SK-N-MC (cell line): Measurements from ENCODE around the gene CHST10.

ENCODE experiments used
- DNase-seq: peaks from one replicate; pipeline ENCODE4 v3.0.0-alpha.2; 2011; ENCODE audit warnings: low read depth, low spot score
- H3K27ac ChIP-seq: fragments of 200-600 bp; sonication (generic); 2 replicates; pipeline ENCODE4 v1.5.1; 2016; ENCODE audit warnings: mixed run types
- H3K36me3 ChIP-seq: fragments of 200-600 bp; sonication (generic); 2 replicates; pipeline ENCODE4 v1.6.1; 2017; ENCODE audit warnings: antibody characterized with exemption, low read length, mixed read lengths; ENCODE audit not compliant: insufficient read depth
- H3K4me3 ChIP-seq: fragments of 200-600 bp; sonication (generic); 2 replicates; pipeline ENCODE4 v1.5.1; 2016
- H3K9ac ChIP-seq: fragments of 200-600 bp; sonication (generic); 2 replicates; pipeline ENCODE4 v1.8.0; 2017; ENCODE audit warnings: mixed run types, mixed read lengths; ENCODE audit not compliant: insufficient read length
- H3K9me3 ChIP-seq: fragments of 200-600 bp; sonication (generic); 2 replicates; pipeline ENCODE4 v1.6.1; 2017; ENCODE audit warnings: low read depth, mild to moderate bottlenecking, antibody characterized with exemption, low read length, moderate library complexity, mixed read lengths
- EZH2 ChIP-seq: fragments of 200-600 bp; sonication (generic); IDR thresholded peaks from one replicate; pipeline ENCODE4 v1.6.1; 2017; ENCODE audit warnings: antibody characterized with exemption
- FOXP2 ChIP-seq: optimal IDR thresholded peaks from 2 replicates; pipeline ENCODE3; 2011; ENCODE audit warnings: mild to moderate bottlenecking, moderate library complexity; ENCODE audit not compliant: insufficient read depth; ENCODE audit errors: extremely low read length, control extremely low read depth
- POLR2AphosphoS5 ChIP-seq: IDR thresholded peaks from 2 replicates; pipeline ENCODE4 v1.6.1; 2012; ENCODE audit warnings: mild to moderate bottlenecking, low read depth, low read length, borderline replicate concordance

The CHST10 gene

GRCh38 chr2:100427627-100428258, 10.3 kb upstream of the CHST10 start:
- H3K36me3 ChIP-seq, result no peaks in the 10 kb centered on the region
- H3K9ac ChIP-seq, result no peak overlapping the region
- H3K27ac ChIP-seq, result no peak overlapping the region
- no peak overlapping the region for H3K4me3 ChIP-seq
- TF ChIP-seq FOXP2, result no peak
- no peak for DNase-seq
- H3K9me3 ChIP-seq, result no peaks in the 10 kb centered on the region

GRCh38 chr2:100427111-100427510, 9.6 kb upstream of the CHST10 start:
- H3K9me3 ChIP-seq, result no peaks in the 10 kb centered on the region
- DNase-seq, result no peak
- no peak overlapping the region for H3K4me3 ChIP-seq
- no peak overlapping the region for H3K9ac ChIP-seq
- H3K36me3 ChIP-seq, result no peaks in the 10 kb centered on the region
- no peak for TF ChIP-seq POLR2AphosphoS5
- no peak for TF ChIP-seq EZH2
- TF ChIP-seq FOXP2, result no peak
- no peak overlapping the region for H3K27ac ChIP-seq

- H3K9me3 ChIP-seq, result no peaks in the 10 kb centered on the region
- H3K4me3 ChIP-seq, result no peak overlapping the region
- H3K27ac ChIP-seq, result no peak overlapping the region
- no peak for DNase-seq
- H3K9ac ChIP-seq, result no peak overlapping the region
- TF ChIP-seq POLR2AphosphoS5 (no peak), FOXP2 (no peak), EZH2 (no peak)
- H3K36me3 ChIP-seq, result no peaks in the 10 kb centered on the region
Measured at GRCh38 chr2:100426384-100426720, 8.9 kb upstream of the CHST10 start.

- Histone ChIP-seq H3K4me3 (no peak overlapping the region), H3K9me3 (no peaks in the 10 kb centered on the region), H3K9ac (no peak overlapping the region), H3K27ac (no peak overlapping the region), H3K36me3 (no peaks in the 10 kb centered on the region)
- DNase-seq, result no peak
- TF ChIP-seq EZH2, result no peak
- TF ChIP-seq FOXP2, result no peak
- TF ChIP-seq POLR2AphosphoS5, result no peak
Measured at GRCh38 chr2:100425573-100426383, 8.3 kb upstream of the CHST10 start.

GRCh38 chr2:100425107-100425506, 7.6 kb upstream of the CHST10 start:
- TF ChIP-seq FOXP2 (no peak), POLR2AphosphoS5 (no peak), EZH2 (no peak)
- H3K27ac ChIP-seq, result no peak overlapping the region
- no peak overlapping the region for H3K4me3 ChIP-seq

GRCh38 chr2:100424277-100424875, 6.9 kb upstream of the CHST10 start:
- DNase-seq, result no peak
- H3K27ac ChIP-seq, result no peak overlapping the region
- H3K36me3 ChIP-seq, result no peaks in the 10 kb centered on the region
- no peak overlapping the region for H3K4me3 ChIP-seq
- H3K9ac ChIP-seq, result no peak overlapping the region
- no peaks in the 10 kb centered on the region for H3K9me3 ChIP-seq
- TF ChIP-seq POLR2AphosphoS5 (no peak), FOXP2 (no peak), EZH2 (no peak)

More at GRCh38 chr2:100425107-100425506, 7.6 kb upstream of the CHST10 start:
- DNase-seq, result no peak
- no peak overlapping the region for H3K9ac ChIP-seq
- H3K9me3 ChIP-seq, result no peaks in the 10 kb centered on the region
- H3K36me3 ChIP-seq, result no peaks in the 10 kb centered on the region

- no peak overlapping the region for H3K4me3 ChIP-seq
- H3K36me3 ChIP-seq, result no peaks in the 10 kb centered on the region
- H3K9me3 ChIP-seq, result no peaks in the 10 kb centered on the region
- no peak overlapping the region for H3K9ac ChIP-seq
- no peak overlapping the region for H3K27ac ChIP-seq
- TF ChIP-seq POLR2AphosphoS5 (no peak), EZH2 (no peak), FOXP2 (no peak)
- DNase-seq, result no peak
Measured at GRCh38 chr2:100423631-100424030, 6.2 kb upstream of the CHST10 start.

GRCh38 chr2:100422320-100423055, 5.0 kb upstream of the CHST10 start:
- no peak overlapping the region for H3K27ac ChIP-seq
- H3K9me3 ChIP-seq, result no peaks in the 10 kb centered on the region
- TF ChIP-seq FOXP2 (no peak), EZH2 (no peak), POLR2AphosphoS5 (no peak)
- no peak overlapping the region for H3K4me3 ChIP-seq
- H3K9ac ChIP-seq, result no peak overlapping the region
- DNase-seq, result no peak
- H3K36me3 ChIP-seq, result no peaks in the 10 kb centered on the region
